ENCODE data around the gene USP10.

- no peak for TF ChIP-seq FOXM1 (IDR thresholded peaks at IDR 0.05; ENCODE audit: borderline replicate concordance, low read depth)
- TF ChIP-seq EGR1 (IDR thresholded peaks at IDR 0.05), result no peak
- no peak for TF ChIP-seq YY1 (IDR thresholded peaks at IDR 0.05; ENCODE audit: low read depth)
Measured at GRCh38 chr16:84768061-84768807, 68.4 kb downstream of the USP10 start.
